NK-92 treated with Interleukin-12 subunit alpha and Interleukin-12 subunit beta, amount 100 ng/mL, for 24 hours (cell line): Measurements from ENCODE around the gene SHC1.

Source experiments
- DNase-seq: peaks from one replicate; lab custom pipeline; 2025; lab: John Stamatoyannopoulos, UW

The SHC1 gene

DNA sequence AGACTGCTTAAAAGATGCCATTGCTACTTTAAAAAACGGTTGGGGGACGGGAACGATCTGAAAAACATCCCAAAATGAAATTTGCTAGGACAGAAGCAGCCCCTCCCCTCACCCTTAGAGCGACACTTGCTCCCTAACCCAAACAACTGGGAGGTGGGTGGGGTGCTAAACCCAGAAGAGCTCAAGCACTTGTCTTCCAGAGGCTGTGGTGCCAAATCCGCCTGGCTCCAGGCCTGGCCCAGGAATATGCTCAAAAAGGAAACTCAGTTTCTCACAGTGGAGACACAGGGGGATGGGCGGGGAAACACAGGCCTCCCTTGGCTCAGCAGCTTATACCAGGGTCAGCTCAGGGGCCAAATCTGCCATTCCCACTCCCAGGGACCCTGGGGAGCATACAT is 14.0 kb downstream of the SHC1 start:
- no peak for DNase-seq

DNA sequence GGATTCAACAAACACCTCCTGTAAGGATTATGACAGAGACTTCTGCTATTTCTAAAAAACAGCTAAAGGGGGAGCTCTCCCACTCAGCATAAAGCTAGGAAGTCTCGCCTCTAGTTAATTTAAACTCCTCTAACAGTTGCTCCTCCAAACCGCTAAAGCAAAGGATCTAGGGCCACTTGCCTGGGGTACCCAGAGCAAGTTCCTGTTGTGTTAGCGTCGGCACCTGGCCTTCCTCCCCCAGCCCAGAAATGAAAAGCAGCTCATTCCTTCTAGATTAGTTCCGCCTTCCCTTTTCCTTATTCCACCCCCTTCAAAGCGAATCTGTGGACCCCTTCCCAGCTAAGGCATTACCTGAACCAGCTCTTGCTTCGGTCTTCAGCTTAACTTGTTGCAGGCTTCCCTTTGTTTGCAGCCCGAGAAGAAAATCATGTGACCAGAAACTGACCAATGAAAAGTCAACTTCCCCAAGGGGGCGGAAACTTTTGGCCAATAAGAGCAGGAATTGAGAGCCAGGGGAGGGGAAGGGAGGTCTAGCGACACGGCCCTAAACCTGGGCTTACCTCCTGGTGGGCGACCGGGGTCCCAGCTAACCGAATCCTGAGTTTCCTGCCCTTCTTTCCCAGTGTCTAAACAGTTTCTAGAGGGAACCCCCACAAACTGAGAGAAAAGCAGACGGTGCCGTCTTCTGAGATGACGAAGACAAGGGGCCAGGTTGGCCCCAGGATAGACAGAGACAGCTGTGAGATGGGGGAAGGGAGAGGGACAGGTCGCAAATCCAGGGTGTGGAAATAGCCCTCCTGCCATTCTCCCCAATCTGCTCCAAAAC is 14.6 kb downstream of the SHC1 start, which contains the start of gene PBXIP1:
TSS of gene PBXIP1 (minus strand) at position 382 of the 826 bp plus-strand sequence. CDS start 2,378 bp downstream, outside the sequence.
- peak; percentile 50 for DNase-seq

DNA sequence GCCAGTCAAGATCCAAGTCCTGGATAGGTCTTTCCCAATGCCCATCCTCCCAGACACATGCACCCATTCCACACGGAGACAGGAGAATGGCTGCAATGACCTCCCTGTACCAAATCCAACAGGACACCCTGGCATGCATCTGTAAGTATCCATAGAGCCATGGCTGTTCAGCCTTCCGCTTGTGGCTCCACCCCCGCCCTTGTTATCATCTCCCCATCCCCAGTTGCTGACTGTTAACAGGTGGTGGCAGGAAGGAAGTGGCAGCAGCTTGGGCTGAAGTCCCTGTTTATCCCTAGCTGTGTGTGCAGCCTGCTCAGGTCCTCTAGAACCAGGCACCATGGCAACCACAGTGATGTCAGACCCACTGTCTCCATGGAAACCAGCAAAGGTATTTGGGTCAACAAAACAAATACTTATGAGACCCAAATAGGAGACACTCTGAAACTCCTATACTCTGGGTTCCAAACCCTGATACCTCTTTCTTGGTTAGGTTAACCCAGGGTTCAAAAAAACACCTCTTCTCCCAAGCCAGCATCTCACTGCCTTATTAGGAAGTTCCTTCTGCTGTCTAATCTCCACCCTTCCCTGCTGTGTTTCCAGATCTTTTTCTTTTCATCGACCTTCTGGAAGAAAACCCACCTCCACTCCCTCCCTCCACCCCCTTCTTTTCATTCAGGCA is 15.4 kb downstream of the SHC1 start:
- peak; percentile 80 for DNase-seq

DNA sequence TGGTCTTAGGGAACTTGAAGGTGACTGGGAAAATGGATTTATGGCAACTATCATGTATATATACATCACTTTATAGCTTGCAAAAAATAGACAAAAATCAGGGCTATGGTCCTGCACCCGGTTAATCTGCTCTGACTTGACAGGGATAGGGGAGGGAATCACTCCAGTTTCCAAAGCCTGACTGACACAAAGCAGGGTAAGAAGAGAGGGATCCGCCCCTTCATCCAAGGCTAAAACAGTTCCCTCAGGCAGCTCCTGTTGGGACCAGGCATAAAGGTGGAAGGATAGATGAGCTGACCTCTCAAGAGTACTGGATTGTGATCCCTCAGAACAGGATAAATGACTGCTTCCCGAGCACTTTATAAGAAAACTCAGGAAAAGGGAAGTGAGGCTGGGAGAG is 16.0 kb downstream of the SHC1 start:
- DNase-seq = no peak

DNA sequence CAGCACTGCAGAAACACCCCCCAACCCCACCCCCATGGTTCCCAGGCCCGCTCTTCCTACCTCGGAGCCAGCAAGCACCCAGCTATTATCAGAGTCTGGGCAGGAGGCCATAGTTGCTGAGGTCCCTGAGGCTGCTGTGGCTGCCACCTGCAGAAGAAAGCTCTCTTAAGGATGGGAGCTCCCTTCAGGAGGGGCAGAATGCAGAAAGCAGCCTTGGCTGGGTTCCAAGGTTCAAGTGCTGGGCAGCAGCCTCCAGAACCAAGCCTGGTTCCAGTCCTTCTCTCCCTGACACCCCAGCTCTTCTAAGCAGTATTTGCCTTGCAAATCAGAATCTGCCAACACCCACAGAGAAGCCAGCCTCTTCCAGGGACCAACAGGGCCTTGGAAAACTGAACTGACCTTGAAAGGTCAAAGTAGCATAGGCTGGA is 16.9 kb downstream of the SHC1 start:
- DNase-seq = no peak

DNA sequence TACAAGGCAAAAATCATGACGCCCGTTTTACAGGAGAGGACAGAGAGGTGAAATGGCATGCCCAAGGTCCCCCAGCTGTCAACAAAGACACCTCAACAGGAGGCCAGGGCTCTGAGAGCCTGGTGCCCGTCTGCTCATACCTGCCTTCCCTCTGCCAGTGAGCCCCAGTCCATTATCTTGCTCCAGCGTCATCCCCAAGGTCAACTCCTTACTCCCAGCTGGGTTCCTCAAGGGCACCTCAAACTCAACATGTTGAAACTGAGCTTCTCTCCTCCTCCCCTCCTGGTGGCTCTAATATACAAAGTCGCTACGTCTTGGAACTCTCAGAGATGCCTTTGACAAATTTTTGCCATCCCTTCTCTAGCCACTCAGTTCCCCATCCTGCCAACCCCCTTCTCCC is 17.9 kb downstream of the SHC1 start:
- DNase-seq = no peak

DNA sequence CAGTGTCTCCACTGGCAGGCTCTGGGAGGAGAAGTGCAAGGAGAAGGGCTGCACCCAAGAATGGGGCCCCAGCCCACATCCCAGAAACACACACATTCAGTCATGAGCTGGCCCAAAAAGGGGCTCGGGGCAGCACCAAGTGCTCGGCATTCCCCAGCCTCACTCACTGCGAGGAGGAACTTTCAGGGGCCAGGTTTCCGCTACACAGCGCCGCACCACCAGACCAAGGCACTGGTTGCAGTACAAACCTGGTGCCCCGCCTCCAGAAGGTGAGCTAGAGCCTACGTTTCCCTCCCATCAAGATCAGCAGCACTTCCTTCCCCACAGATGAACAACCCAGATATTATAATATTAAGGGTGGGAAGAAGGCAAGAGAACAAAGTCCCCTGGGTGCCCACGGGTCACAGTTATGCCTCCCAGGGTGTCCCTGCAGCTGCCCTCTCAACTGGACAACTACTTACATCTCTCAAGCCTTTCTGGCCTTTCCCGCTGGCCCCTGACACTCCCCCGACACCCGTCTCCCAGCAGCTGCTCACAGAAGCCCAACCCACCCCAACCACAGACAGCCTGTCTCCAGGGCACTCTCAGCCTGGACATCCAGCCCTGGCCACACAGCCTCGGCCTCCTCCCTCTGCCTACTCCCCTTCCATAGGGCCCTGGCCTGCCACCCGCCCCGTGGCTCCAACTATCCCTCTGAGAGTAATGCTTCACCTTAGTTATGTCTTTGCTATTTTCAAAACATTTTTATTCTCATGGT is 18.5 kb downstream of the SHC1 start:
- no peak for DNase-seq

DNA sequence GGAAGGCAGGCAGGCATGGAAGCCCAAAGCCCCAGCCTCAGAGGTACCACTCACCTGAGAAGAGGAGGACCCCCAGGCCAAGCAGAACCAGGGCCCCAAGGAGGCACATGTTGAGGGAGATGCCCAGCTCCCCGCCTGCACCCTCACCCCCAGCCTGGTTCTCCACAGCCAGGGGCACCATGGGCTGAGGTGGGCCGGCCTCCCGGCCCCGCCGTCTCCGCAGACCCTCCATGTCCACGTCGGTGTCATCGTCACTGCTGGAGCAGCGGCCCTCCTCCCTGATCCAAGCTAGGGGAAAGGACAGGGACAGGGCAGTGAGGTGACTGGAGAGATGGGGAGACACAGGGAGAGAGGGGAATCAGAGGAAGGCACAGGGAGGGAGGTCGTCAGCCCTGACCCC is 22.5 kb downstream of the SHC1 start:
- DNase-seq = no peak

DNA sequence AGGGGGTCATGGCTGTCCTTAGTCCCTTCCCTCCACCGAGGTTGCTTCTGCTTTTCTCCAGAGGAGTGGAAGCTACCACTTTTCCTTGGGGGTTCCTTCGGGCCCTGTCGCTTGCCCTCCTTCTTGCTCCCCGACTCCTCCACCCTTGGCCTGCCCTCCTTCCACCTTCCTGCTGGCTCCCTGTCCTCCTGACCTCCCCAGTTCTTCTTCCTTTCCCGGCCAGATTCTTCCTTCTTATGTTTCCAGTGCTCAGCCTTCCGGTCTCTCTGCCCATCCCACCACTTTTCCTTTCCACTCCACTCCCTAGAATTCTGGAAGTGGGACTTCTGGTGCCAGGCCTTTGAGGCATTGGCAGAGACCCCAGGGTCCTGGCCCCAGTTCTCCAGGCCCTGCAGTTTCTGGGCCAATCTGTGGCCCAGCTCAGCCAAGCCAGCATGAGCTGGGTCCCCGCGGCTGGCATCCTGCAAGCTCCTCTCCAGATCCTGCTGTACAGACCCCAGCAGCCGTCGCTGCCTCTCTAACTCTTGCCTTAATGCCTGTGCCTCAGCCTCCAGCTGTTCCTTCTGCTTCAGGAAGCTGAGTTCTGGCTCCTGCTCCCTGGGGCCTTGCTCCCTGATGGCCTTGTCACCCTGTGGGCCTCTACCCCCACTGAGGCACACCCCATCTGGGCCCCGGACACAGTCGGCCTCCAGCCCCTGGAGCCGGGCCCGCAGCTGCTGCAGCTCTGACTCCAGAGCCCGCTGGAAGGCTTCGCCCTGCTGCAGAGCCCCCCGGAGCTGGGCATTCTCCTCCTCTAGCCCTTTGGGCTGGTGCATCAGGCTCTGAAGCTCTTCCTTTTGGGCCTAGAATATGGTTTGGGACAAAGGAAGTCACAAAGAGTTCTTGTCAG is 24.3 kb downstream of the SHC1 start:
- no peak for DNase-seq

DNA sequence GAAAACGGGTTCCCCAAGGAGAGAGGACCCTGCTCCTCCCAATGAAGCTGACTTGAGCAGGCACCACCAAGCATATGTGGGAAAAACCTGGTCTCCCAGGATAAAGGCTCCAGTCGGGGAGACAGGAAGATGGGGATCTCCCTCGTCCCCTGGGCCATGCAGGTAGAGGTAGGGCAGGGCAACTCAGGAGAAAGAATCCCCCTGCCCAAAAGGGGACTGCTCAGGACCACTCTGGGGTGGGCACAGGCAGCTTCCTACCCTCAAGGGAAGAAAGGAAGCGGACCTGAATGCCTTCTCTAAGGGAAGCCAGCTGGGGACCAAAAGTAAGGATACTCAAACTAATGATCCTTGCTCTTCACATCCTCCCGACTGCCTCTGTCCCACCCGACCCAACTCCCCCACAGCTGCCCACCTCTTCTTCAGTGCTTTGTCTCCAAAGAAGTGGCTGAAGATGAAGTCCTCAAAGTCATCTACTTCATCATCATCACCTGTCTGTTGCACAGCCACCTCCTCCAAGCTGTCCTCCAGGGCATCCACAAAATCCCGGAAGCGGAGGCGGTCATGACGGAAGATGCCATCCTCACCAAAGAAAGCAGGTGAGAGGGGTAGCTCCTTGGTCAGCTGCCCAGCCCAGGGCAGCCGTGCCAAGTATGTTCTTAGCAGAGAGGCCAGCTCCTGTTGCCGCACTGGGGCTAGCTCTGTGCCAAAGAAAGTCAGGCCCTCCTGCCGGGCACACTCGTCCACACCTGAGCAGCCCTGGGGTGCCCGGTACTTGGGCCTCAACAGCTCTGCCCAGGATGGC is 25.2 kb downstream of the SHC1 start:
- no peak for DNase-seq

DNA sequence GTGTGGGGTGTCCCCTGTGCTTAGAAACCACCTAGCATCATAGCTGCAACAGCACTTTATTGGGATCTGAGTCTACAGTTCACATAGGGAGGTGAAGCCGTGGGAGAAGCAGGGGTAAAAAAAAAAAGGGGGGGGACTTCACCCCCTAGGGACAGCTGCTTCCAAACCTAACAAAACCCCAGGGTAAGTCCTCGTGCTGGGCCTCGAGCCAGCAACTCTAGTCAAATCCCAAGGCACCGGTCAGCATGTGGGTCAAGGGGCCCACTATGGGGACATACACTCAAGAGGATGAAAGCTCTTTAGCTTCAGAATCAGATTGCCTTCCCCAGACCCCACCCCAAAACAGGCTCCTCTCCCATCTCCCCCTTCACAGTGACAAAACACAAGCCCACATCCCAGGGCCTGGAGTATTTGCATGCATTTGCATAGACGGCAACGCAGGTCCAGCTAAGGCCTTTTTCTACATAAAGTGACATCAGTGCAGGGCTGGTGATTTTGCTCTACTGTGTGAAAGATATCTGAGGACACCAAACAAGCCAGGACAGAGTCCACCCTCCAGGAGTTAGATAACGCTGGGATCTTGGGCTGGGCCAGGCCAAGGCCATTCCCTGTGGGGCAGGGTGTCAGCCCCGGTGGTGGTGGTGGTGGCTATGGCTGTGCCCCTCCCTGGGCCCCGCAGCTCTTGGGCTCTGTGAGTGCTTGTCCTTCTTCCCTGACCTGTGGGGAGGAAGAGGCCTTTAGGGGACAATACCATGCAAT is 26.0 kb downstream of the SHC1 start:
- no peak for DNase-seq

DNA sequence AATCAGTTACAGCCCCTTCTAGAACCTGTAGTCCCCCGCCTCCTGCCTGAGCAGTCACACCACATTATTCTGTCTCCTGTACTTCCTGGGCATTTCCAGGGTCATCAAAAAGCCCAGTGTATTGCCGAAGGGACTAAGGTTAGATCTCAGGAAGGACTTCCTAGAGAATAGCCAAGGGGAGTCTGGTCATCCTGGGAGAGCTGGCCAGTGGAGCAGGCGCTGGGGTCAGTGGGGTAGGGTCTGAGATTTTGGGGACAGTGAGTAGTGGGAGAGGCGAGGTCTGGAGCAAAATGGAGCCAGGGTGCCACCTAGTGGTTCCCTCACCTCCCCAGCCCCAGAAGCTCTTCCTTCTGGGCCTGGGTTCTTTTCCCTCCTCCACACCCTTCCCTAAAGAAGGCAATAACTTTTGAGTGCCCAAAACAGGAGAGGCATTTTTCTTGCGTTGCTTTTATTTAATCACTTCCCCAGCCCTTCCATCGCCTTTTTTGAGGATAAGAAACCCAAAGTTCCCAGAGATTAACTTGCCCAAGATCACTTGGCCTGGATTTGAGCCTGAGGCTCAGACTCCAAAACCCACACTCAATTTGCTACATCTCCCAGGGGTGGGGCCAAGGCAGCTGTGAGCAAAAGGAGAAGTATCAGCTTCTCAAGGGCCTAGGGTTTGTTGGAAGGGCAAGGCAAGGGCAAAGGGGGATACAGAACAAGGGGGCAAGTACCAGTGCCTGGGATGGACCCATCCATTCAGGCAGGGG is 26.7 kb downstream of the SHC1 start:
- DNase-seq = no peak

DNA sequence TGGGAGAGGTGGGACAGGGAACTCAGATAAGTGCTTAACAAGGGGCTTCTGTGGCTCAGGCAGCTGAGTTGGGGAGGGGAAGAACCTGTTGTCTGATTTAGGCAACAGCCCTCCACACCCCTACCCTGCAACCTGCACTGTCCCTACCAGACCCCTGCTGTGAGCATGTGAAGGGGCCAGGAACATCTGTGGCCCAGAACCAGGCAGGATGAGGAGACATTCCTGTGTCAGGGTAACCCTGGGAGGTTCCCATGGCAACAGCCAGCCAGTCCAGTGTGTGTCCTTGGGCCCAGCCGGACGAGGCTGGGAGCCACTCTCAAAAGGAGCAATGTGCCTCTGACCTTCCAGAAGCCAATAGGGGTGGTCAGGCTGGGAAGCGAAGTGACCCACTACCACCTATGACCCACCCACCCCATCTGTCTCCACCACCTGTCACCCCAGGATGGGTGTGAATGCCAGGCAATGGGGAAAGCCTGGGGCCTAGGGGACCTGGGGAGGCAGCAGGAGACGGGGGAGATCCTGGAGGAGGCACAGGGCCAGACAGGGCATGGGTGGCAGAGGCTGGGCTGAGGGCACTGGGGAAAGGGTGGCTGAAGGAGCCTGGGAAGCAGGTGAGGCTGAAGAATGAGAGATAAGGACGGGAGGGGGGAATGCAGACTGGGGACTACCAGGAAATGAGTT is 29.1 kb downstream of the SHC1 start:
- no peak for DNase-seq

DNA sequence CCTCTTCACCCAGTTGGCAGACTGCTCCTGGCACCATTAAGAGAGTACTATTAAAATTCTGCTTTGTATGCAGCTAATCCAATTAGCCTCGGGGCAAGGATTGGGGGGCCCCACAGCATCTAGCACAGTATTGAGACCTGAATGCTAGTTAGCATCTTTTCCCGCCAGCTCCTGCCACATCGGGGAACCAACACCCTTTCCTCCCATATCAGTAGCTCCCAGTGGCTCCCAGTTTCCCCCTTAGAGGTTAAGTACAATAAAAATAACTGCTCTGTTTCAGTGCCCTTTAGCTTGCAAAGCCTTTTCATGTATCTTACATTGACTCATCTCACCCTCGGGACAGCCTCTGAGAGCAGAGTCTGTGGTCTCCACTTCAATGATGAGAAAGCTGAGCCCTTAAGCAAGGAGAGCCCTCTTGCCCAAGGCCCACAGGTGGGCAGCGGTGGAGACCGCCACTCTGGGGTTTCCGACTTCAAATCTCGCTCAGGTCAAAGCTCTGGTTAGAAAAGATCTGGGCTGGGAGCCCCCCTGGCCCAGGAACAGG is 29.8 kb downstream of the SHC1 start:
- no peak for DNase-seq

DNA sequence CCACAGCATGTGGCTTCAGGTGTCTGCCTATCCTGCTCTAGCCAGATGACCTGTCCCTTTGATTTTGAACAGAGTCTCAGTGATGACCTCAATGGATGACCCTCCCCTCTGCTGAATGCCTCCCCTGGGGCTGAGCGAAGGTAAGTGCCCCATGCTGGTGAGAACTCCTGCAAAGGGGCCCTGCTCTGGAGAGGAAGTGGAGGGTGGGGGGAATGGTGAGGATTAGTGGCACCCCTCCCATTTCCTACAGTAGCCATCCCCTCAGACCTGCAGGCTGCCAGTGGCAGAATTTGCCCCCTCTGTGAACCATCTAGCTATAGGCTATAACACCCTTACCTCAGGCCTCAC is 30.4 kb downstream of the SHC1 start:
- no peak for DNase-seq

DNA sequence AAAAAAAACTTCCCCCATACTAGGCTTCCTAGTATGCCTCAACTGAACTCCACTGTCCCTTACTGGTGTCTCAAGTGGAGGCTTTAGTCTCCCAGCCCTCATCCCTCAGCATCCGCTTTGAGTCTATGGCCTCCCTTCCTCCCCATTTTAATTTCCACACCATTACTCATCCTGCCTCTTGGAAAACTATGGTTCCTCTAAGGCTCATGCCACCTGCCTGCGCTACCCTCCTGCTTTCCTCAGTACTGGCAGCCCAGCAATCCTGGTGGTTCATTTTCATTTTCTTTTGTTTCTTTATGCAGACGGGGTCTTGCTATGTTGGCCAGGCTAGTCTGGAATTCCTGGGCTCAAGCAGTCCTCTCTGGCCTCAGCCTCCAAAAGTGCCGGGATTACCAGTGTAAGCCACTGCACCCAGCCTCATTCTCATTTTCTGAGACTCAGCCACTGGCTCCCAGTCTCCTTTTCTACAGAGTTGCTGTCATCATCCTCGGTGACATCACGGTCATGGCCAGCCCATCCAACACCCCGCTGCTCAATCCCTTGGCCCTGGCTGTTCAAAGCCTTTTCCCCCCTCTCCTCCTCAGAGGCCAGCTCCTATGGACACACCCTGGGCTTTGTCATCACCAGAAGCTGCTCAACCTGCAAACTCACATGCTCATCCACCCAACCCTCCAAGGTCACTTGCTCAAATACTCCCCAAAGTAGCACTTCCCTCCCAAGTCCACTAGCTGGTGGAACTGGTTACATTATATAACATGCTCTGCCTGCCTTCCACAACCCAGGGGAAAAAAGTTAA is 31.7 kb downstream of the SHC1 start:
- DNase-seq = no peak

DNA sequence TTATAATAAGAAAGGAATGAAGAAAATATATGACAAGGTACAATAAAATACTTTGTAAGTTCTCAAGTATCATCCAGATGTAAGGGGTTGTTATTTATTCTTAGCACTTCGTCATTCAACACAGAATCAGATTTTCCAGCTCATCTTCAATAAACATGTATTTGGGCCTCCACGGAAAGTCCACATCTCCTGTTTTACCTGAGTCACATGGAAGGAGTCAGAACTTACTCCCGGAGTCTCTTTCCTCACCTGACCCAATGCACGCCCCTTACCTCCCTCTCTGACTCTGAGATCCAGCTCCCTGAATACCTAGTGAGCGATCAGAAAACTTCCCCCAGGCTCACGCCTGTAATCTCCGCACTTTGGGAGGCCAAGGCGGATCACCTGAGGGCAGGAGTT is 32.6 kb downstream of the SHC1 start:
- no peak for DNase-seq
